Measurements from ENCODE around the gene APBB1. TPM values are rescaled to one million over a fixed set of nuclear protein-coding genes. Genes with fewer than 3 reads are reported as not detected.
A peak's percentile ranks its signal among the peaks of the same experiment; 100 is the strongest.

APBB1 gene
- 35.4 and 42.2 TPM in 2 replicates for total RNA-seq

GRCh38 chr11:6419009-6419631, at the start of gene APBB1:
Gene APBB1 (minus strand): TSS chr11:6419094. CDS start chr11:6411347, 7,747 bp downstream.
- DNase-seq (ENCODE audit: low read depth): peak; percentile 44
- TF ChIP-seq, protein P1, sequence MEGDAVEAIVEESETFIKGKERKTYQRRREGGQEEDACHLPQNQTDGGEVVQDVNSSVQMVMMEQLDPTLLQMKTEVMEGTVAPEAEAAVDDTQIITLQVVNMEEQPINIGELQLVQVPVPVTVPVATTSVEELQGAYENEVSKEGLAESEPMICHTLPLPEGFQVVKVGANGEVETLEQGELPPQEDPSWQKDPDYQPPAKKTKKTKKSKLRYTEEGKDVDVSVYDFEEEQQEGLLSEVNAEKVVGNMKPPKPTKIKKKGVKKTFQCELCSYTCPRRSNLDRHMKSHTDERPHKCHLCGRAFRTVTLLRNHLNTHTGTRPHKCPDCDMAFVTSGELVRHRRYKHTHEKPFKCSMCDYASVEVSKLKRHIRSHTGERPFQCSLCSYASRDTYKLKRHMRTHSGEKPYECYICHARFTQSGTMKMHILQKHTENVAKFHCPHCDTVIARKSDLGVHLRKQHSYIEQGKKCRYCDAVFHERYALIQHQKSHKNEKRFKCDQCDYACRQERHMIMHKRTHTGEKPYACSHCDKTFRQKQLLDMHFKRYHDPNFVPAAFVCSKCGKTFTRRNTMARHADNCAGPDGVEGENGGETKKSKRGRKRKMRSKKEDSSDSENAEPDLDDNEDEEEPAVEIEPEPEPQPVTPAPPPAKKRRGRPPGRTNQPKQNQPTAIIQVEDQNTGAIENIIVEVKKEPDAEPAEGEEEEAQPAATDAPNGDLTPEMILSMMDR (IDR thresholded peaks at IDR 0.05; ENCODE audit: insufficient read depth, low read depth, low read length): no peak

GRCh38 chr11:6459099-6459450, 40.2 kb upstream of the APBB1 start:
- no peak for DNase-seq (ENCODE audit: low read depth)
- TF ChIP-seq, protein P1 (IDR thresholded peaks at IDR 0.05; ENCODE audit: insufficient read depth, low read depth, low read length): no peak
- no peak overlapping the region for H3K4me3 ChIP-seq (ENCODE audit: low read depth, low read length)

More at GRCh38 chr11:6419009-6419631, at the start of gene APBB1:
- H3K4me3 ChIP-seq (ENCODE audit: low read depth, low read length): peak within 1 kb of the TSS; percentile 78

DNA sequence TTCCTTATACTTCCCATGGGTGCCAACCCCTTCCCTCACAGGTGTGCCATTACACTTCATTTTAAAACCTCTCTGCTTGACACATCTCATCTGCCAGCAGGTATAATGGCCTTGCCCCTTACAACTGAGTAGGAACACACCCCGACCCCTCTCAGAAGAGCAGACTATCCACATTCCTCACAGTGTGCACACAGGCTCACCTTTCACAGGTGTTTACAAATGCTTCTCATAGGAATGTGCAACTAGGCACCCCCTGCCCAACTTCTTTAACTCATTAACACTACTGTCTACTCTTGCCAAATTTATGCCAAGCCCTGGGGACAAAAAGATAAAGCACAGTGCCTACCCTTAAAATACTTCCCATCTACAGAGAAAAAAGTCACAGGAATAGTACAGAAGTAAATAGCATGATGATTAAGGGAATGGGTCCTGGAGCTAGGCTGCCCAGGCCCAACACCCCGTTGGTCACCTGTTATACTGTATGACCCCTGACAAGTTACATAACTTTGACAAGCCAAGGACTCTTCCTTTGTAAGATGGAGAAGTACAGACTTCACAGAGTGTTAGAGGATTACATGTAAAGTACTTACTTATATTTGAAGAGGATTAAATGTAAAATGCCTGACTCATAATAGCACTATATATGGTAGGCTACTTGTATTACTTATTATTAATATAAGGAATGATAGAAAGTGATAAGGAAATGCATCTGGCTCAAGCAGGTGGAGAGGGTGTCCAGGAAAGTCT, 39.6 kb upstream of the APBB1 start:
- TF ChIP-seq, protein P1 (IDR thresholded peaks at IDR 0.05; ENCODE audit: insufficient read depth, low read depth, low read length): no peak
- no peak for DNase-seq (ENCODE audit: low read depth)

DNA sequence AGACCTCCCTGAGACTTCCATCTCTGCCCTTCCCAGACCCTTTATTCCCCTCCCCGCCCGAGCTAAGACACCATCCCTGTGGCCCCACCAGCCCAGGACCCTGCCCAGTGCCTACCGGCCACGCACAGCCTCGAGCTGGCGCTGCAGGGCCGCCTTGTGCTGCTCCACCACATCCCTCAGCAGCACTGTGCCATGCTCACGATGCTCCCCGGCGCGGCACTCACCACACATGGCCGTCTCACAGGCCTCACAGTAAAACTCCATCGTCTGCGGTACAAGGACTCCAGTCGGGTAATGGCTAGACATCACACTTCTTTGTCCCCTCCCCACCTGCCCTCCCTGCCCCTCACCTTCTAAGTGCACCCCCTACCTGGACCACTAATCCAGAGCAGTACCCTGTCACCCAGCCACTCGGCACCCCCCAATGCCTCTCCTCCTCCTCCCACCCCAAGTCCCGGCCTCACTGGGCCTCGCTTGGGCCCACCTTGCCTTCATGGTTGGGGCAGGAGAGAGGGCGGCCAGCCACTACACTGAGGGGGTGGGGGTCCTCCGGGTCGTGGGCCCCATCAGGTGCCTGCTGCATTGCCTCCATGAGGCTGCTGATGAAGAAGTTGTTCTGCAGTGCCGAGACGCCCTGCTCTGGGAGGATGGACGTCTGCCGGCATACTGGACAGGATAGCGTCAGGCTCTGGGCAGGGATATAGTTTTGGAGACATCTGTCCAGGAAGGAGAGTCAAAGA, 38.9 kb upstream of the APBB1 start:
- TF ChIP-seq, protein P1 (IDR thresholded peaks at IDR 0.05; ENCODE audit: insufficient read depth, low read depth, low read length): no peak
- DNase-seq (ENCODE audit: low read depth): no peak
- no peak overlapping the region for H3K4me3 ChIP-seq (ENCODE audit: low read depth, low read length)

More for the DNA sequence above, 39.6 kb upstream of the APBB1 start:
- H3K4me3 ChIP-seq (ENCODE audit: low read depth, low read length): no peak overlapping the region

DNA sequence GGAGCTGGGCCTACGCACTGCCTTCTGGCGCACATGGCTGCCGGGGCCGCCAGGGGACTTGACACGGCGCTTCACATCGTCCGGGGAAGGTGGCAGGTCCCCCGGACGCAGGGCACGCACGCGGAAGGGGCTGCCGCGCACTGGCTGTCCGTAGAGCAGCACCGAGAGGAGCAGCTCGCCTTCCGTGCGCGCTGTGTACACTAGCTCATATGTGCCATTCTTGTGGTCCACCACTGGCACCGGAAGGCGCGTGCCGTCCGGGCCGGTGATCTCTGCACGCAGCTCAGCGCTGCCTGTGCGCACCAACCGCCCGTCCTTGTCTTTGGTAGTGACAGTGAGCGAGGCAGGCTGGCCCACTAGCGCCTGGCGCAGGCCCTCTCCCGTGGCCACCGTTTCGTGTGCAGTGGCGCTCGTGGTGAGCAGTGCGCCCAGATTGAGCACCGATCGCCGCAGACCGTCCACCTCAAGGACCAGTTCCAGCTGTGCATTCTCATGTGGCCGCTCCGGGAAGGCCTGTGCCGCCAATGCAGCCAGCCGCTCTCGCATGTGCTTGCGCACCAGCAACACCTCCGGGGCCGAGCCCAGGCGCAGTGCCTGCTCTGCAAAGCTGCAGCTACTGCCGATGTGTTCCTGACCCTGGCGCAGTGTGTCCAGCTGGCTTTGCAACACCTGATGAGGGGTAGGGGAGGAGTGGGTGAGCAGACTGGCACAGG, 37.6 kb upstream of the APBB1 start:
- DNase-seq (ENCODE audit: low read depth): no peak
- H3K4me3 ChIP-seq (ENCODE audit: low read depth, low read length): no peak overlapping the region
- TF ChIP-seq, protein P1 (IDR thresholded peaks at IDR 0.05; ENCODE audit: insufficient read depth, low read depth, low read length): no peak

GRCh38 chr11:6455070-6455469, 36.2 kb upstream of the APBB1 start:
- TF ChIP-seq, protein P1 (IDR thresholded peaks at IDR 0.05; ENCODE audit: insufficient read depth, low read depth, low read length): no peak
- no peak overlapping the region for H3K4me3 ChIP-seq (ENCODE audit: low read depth, low read length)
- no peak for DNase-seq (ENCODE audit: low read depth)
